Gastroesophageal sphincter (tissue), 3 donors: ENCODE measurements around the gene CNTNAP3.
"Not testable (repeated sequence)": the region's sequence is repeated elsewhere in the genome, so short reads cannot be mapped to it uniquely, and the experiment has no call there.

Source experiments
- EP300 ChIP-seq: sonication (generic); formaldehyde crosslinking; IDR thresholded peaks from one replicate; pipeline ENCODE4 v1.6.1; 2017; ENCODE audit warnings: antibody characterized with exemption, mild to moderate bottlenecking
- POLR2A ChIP-seq, 2 donors: fragments of 450-650 bp; IDR thresholded peaks; one replicate each; pipeline ENCODE4 v1.6.1; 2017; ENCODE audit warnings: antibody characterized with exemption in 2 of 2, mild to moderate bottlenecking in 2 of 2, moderate library complexity in 1 of 2
- POLR2AphosphoS5 ChIP-seq: sonication (generic); formaldehyde crosslinking; IDR thresholded peaks from one replicate; pipeline ENCODE4 v1.6.1; 2017; ENCODE audit warnings: antibody characterized with exemption
- TF ChIP-seq, protein P1 (sequence below), 4 experiments: fragments of 200-600 bp in 2 of 4; fragments of 450-650 bp in 2 of 4; sonication (generic) in 1 of 4; IDR thresholded peaks; one replicate each; pipeline ENCODE4 v1.5.1; 2017 to 2019; ENCODE audit warnings: antibody characterized with exemption in 4 of 4, mild to moderate bottlenecking in 2 of 4, moderate library complexity in 2 of 4

DNA sequence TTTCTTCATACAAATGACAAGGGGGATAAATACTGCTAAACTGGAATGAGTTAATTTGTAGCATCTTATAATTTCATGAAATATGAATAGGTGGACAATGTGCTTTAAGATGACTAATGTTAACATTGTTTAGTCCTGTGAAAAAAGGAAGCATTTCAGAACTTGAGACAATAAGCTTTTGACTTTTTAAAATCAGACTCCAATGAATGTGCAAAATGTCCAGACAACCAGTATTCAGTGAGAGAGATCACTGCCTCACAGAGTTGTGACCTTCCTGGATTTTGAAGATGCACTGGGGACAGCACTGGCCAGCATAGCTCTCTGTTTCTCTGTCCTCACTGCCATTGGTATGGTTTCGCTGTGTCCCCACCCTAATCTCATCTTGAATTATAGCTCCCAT, 249.7 kb downstream of the CNTNAP3 start:
- TF ChIP-seq, protein P1, sequence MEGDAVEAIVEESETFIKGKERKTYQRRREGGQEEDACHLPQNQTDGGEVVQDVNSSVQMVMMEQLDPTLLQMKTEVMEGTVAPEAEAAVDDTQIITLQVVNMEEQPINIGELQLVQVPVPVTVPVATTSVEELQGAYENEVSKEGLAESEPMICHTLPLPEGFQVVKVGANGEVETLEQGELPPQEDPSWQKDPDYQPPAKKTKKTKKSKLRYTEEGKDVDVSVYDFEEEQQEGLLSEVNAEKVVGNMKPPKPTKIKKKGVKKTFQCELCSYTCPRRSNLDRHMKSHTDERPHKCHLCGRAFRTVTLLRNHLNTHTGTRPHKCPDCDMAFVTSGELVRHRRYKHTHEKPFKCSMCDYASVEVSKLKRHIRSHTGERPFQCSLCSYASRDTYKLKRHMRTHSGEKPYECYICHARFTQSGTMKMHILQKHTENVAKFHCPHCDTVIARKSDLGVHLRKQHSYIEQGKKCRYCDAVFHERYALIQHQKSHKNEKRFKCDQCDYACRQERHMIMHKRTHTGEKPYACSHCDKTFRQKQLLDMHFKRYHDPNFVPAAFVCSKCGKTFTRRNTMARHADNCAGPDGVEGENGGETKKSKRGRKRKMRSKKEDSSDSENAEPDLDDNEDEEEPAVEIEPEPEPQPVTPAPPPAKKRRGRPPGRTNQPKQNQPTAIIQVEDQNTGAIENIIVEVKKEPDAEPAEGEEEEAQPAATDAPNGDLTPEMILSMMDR (IDR thresholded peaks at IDR 0.05), result not testable (repeated sequence)
- TF ChIP-seq POLR2AphosphoS5; POLR2A (IDR thresholded peaks at IDR 0.05); EP300: not testable (repeated sequence)
